HS-5 (cell line): Measurements from ENCODE around the gene DPP4.
"Not testable (repeated sequence)": the region's sequence is repeated elsewhere in the genome, so short reads cannot be mapped to it uniquely, and the experiment has no call there.

Source experiments
- DNase-seq: peaks from one replicate; pipeline ENCODE4 v3.0.0-alpha.2; 2012; ENCODE audit warnings: low read depth

DPP4 gene

GRCh38 chr2:161954103-161954502 is 119.9 kb downstream of the DPP4 start:
- DNase-seq, result no peak

- not testable (repeated sequence) for DNase-seq
These were observed 120.6 kb downstream of the DPP4 start for GRCh38 chr2:161953367-161953766.

- DNase-seq, result no peak
These were observed 121.2 kb downstream of the DPP4 start for GRCh38 chr2:161952783-161953191.

- no peak for DNase-seq
These were observed 126.2 kb downstream of the DPP4 start for GRCh38 chr2:161947836-161948235.

- no peak for DNase-seq
These were observed 126.6 kb downstream of the DPP4 start for GRCh38 chr2:161947406-161947805.

GRCh38 chr2:161946489-161947107 is 127.4 kb downstream of the DPP4 start:
- DNase-seq, result no peak

GRCh38 chr2:161943011-161943410 is 131.0 kb downstream of the DPP4 start:
- DNase-seq, result no peak
